H1 (cell line): ENCODE measurements around the gene NAV2. TPM values are rescaled to one million over a fixed set of nuclear protein-coding genes. Genes with fewer than 3 reads are reported as not detected.

ENCODE experiments used
- EGR1 ChIP-seq: IDR thresholded peaks from 2 replicates; pipeline ENCODE4 v1.6.1; 2011; ENCODE audit warnings: low read depth, low read length, borderline replicate concordance
- SP2 ChIP-seq: IDR thresholded peaks from 2 replicates; pipeline ENCODE4 v1.6.1; 2012; ENCODE audit warnings: mild to moderate bottlenecking, low read length, inconsistent platforms
- polyA plus RNA-seq, 7 experiments: library from polyadenylated mRNA; depleted of rRNA in 3 of 7; stranded (reverse) in 5 of 7; unstranded in 2 of 7; fragments of >200 nt in 5 of 7; fragments of 200-250 nt in 2 of 7; gene quantifications; 1 replicate in 5 of 7; 2 replicates in 1 of 7; 4 replicates in 1 of 7; pipeline versions ENCODE4 v1.2.1 to v1.2.3, GENCODE V29; 2011 to 2013; ENCODE audit warnings: missing spikeins in 2 of 7, mixed read lengths in 2 of 7
- total RNA-seq: library from RNA; stranded (reverse); fragmentation: NEBNext Ultra II Directional; extraction: Animal tissue kit (Norgen Biotek cat#: 25700); gene quantifications from 2 replicates; pipeline ENCODE4 v1.2.1, GENCODE V29; 2021

Gene NAV2
- total and polyA plus RNA-seq, 2 of the 8 experiments (the other 6 are each of a cell fraction or from before 2014, with no cell fraction given) = 35.6 to 73.6 TPM

- TF ChIP-seq EGR1 = no peak
- TF ChIP-seq SP2 = no peak
Observed at GRCh38 chr11:20066013-20066782, 353.6 kb downstream of the NAV2 start (continued).
